Esophagus squamous epithelium (tissue), 4 donors: ENCODE results near the gene CACFD1.

ENCODE experiments used
- POLR2A ChIP-seq, 4 donors: fragments of 450-650 bp; IDR thresholded peaks; one replicate each; pipeline ENCODE4 v1.6.1; 2017; ENCODE audit warnings: antibody characterized with exemption in 4 of 4, mild to moderate bottlenecking in 4 of 4, moderate library complexity in 3 of 4
- TF ChIP-seq, protein P1 (sequence below), 6 experiments: fragments of 450-650 bp in 4 of 6; fragments of 200-600 bp in 2 of 6; sonication (generic) in 2 of 6; IDR thresholded peaks; one replicate each; pipeline ENCODE4 v1.5.1; 2016 to 2019; ENCODE audit warnings: antibody characterized with exemption in 6 of 6, mild to moderate bottlenecking in 4 of 6, moderate library complexity in 4 of 6

DNA sequence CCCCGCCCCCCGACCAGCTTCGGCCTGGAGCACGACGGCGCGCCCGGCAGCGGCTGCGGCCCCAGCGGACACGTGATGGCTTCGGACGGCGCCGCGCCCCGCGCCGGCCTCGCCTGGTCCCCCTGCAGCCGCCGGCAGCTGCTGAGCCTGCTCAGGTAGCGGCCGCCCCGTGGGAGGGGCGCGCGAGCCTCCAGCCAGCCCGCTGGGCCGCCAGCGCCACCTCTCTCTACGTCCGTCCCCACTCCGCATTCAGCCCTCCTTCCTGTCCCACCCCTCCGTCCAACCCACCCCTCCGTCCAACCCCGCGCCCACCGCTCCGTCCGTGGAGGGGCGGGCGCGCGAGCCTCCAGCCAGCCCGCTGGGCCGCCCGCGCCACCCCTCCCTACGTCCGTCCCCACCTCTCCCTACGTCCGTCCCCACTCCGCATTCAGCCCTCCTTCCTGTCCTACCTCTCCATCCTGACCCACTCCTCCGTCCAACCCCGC is 31.1 kb upstream of the CACFD1 start:
- TF ChIP-seq, protein P1, sequence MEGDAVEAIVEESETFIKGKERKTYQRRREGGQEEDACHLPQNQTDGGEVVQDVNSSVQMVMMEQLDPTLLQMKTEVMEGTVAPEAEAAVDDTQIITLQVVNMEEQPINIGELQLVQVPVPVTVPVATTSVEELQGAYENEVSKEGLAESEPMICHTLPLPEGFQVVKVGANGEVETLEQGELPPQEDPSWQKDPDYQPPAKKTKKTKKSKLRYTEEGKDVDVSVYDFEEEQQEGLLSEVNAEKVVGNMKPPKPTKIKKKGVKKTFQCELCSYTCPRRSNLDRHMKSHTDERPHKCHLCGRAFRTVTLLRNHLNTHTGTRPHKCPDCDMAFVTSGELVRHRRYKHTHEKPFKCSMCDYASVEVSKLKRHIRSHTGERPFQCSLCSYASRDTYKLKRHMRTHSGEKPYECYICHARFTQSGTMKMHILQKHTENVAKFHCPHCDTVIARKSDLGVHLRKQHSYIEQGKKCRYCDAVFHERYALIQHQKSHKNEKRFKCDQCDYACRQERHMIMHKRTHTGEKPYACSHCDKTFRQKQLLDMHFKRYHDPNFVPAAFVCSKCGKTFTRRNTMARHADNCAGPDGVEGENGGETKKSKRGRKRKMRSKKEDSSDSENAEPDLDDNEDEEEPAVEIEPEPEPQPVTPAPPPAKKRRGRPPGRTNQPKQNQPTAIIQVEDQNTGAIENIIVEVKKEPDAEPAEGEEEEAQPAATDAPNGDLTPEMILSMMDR (IDR thresholded peaks at IDR 0.05): no peak
- no peak for TF ChIP-seq POLR2A (IDR thresholded peaks at IDR 0.05)
